GM12872 (cell line): ENCODE data around the gene B3GNT3.

ENCODE experiments used
- TF ChIP-seq, protein P1 (sequence below): IDR thresholded peaks from 3 replicates; pipeline ENCODE4 v1.5.1; 2011; ENCODE audit warnings: low read depth, mild to moderate bottlenecking, low read length, moderate library complexity; ENCODE audit not compliant: insufficient read depth

The B3GNT3 gene

DNA sequence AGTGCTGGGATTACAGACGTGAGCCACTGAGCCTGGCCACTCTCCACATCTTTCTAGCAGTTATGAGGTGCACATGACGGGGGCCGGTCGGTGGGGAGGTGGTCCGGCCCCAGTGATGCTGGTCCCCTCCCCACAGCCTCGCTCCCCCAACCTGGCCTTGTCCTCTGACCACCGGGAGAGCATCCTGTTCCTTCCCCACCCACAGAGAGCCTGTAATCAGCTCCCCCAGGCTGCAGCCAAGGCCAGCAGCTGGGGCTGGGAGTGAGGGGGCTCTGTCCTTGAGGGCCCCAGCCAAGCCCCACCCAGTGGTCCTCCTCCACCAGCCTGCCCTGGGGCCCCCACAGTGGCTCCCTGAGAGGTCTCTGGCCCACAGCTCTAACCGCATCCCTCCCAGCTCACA lies 29.4 kb downstream of the B3GNT3 start:
- TF ChIP-seq, protein P1, sequence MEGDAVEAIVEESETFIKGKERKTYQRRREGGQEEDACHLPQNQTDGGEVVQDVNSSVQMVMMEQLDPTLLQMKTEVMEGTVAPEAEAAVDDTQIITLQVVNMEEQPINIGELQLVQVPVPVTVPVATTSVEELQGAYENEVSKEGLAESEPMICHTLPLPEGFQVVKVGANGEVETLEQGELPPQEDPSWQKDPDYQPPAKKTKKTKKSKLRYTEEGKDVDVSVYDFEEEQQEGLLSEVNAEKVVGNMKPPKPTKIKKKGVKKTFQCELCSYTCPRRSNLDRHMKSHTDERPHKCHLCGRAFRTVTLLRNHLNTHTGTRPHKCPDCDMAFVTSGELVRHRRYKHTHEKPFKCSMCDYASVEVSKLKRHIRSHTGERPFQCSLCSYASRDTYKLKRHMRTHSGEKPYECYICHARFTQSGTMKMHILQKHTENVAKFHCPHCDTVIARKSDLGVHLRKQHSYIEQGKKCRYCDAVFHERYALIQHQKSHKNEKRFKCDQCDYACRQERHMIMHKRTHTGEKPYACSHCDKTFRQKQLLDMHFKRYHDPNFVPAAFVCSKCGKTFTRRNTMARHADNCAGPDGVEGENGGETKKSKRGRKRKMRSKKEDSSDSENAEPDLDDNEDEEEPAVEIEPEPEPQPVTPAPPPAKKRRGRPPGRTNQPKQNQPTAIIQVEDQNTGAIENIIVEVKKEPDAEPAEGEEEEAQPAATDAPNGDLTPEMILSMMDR: no peak

DNA sequence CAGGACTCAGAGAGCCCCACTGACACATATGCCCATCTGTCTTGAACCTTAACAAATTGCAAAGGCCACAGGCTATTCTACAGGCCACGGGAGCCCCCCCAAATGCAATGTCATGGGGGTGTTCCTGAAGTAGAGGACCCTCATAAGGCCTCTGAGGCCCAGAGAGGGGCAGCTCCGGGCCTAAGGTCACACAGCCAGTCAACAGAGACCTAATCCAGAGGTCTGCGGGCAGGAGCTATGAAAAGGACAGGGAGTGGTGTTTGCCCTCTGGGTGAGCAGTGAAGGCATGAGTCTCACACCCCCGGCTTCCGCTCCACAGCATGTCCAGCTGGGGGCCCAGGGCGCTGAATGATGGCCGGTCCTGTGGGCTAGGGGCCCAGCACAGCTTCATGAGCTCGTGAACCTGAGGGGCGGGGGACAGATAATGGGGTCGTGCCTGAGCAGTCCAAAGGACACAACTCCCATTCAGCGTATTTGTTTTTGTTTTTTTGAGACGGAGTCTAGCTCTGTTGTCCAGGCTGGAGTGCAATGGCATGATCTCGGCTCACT lies 31.6 kb downstream of the B3GNT3 start:
- TF ChIP-seq, protein P1: no peak

DNA sequence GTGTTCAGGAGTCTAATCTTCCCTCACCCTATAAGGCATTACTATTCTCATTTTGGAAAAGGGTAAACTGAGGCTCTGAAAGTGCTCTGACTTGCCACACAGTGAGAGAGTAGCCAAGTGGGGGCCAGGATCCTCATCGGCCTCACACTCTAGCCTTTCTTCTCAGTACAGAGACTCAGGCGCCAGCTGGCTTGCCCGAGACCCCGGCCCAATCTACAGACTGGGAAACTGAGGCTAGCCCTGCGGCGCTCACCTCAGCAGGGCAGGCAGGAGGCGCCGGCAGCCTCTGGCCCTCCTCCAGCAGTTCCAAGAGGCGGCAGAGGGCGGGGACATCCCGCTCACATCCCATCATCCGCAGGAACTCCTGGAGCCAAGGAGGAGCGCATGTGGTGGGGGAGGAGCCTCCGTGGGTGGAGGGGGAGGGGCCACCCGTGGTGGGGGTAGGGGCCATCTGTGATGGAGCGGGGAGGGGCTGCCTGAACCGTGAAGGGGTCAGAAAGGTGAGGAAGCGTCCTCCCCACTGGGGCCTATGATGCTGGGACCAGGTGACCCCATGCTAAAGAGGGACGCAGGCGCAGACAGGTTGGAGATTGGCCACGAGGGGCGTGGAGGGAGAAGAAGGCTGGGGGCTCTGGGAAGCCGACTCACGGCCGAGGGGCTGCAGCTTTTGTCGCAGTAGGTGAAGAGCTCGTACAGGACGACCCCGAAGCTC lies 35.1 kb downstream of the B3GNT3 start:
- TF ChIP-seq, protein P1: no peak

DNA sequence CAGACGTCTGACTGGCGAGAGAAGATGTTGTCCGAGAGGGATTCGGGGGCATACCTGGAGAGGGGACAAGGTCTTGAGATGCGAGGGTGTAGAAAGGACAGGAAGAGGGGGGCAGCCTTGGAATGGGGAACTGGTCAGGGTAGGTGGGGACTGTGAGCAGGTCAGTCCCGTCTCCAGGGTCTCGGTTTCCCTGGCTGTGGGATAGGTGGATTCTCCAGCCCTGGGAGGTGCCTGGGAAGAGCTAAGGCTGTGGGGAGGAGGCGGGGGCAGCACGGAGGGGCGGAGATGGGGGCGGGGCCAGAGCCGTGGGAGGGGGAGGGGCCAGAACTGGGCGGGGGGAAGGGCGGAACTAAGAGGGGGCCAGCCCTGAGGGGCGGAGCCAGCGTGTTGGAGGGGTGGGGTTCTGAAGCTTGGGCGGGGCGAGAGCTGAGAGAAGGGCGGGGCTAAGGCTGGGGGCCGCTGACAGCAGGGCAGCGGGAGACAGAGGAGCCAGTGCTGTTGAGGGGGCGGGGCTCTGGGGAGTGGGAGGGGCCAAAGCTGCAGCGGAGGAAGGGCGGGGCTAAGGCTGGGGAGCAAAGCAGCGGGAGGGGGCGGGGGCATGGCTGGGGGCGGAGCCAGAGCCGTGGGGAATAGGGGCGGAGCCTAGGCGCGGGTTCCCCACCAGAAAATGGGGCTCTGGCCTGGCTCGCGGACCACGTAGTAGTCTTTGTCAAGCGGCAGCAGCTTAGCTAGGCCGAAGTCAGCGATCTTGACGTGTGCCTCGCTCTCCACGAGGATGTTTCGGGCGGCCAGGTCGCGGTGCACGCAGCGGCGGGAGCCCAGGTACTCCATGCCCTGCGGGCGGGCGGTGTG lies 35.9 kb downstream of the B3GNT3 start:
- TF ChIP-seq, protein P1: no peak

DNA sequence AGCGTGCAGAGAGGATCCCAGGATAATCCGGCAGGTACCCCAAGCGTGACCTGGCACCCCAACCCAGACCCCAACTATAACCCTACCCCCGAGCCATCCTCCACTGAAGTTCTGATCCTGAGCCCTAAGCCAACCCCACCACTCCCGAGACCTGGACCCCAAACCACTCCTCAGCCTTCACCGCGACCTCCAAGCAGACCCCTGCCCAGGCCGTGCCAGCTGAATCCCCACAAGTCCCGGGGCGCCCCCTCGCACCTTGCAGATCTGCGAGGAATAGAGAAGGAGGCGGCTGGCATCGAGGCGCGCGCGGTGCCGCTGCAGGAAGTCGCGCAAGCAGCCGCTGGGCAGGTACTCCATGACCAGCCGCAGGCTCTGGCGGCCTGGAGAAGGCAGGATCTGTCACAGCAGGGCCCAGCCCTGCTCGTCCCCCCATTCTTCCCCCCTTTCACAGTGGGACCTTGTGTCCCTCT lies 36.5 kb downstream of the B3GNT3 start:
- TF ChIP-seq, protein P1: no peak

DNA sequence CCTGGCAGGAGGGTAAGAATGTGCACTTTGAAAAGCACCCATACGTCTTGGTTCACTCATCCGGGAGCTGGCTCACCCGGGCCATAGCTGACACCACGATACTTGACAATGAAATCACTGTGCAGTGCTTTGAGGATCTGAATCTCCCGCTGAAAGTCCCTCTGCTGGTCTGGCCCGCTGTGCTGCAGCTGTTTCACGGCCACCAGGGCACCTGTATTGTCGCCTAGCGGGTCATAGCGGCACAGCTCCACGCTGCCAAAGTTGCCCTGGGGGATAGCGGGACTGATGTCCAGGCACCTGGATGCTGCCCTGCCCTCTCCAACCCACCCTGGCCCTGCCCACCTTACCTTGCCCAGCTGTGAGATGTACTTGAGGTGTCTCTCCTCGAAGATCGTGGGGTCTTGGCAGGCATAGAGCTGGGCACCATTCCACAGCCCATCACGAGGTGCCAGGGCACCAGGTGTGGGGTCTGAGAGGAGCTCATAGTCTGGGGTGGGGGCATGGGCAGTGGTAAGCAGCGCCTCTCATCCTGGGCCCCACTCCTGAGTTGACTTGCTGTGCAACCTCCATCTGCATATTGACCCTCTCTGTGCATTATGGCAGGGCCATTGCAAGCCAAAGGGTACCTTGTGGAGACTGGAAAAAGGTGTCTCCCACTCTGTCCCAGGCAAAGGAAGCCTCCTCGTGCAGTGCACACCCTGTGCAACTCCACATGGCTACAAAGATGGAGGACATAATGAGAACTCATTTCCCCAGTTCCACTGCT lies 37.7 kb downstream of the B3GNT3 start:
- TF ChIP-seq, protein P1: no peak
